HCT116 (cell line): ENCODE results near the gene KLHL15. TPM values are rescaled to one million over a fixed set of nuclear protein-coding genes. Genes with fewer than 3 reads are reported as not detected.

ENCODE experiments used
- ATAC-seq: fragments of 200-7000 bp; cut with Tn5 transposase; 2 replicates; pipeline ENCODE4 v1.9.1; 2020; ENCODE audit warnings: mild to moderate bottlenecking, moderate library complexity
- BruUV-seq: library from RNA; stranded (reverse); fragments of 400-500 nt; replicated peaks from 2 replicates; lab custom pipeline; 2021; lab: Mats Ljungman, UMichigan
- CTCF ChIA-PET: fragments of 300-600 bp; sonication (Branson Sonifier 250); formaldehyde crosslinking; loops from one replicate; lab custom pipeline; 2021; ENCODE audit warnings: antibody characterized with exemption; lab: Charles Lee
- POLR2A ChIA-PET: fragments of 300-600, 350-600 bp; sonication (Branson Sonifier 250); formaldehyde crosslinking; loops from one replicate; lab custom pipeline; 2021; ENCODE audit warnings: antibody characterized with exemption; lab: Charles Lee
- RAD21 ChIA-PET, 2 experiments: fragments of 300-600 bp; sonication (Branson Sonifier 250); formaldehyde crosslinking; loops; one replicate each; lab custom pipeline; 2023; ENCODE audit warnings: low total read pairs in 2 of 2; ENCODE audit not compliant: uncharacterized antibody in 2 of 2, unreplicated experiment in 2 of 2, low non-redundant PET in 1 of 2; lab: Charles Lee
- DNase-seq: peaks from one replicate; pipeline ENCODE4 v3.0.0-alpha.2; 2010; ENCODE audit warnings: low read depth, low spot score
- H2AFZ ChIP-seq: fragments of 200-600 bp; shearing (Covaris generic), sonication (generic); 2 replicates; pipeline ENCODE4 v1.6.1; 2017; ENCODE audit warnings: low read depth, mixed run types, mixed read lengths, antibody characterized with exemption, low read length; ENCODE audit not compliant: poor library complexity, severe bottlenecking
- H3K27ac ChIP-seq: 2 replicates; pipeline ENCODE4 v1.5.1; 2012; ENCODE audit warnings: low read depth, low read length
- H3K27me3 ChIP-seq: fragments of 200-600 bp; sonication (generic); 2 replicates; pipeline ENCODE4 v1.6.1; 2016; ENCODE audit warnings: mixed run types, low read length, mixed read lengths; ENCODE audit not compliant: insufficient read depth
- H3K36me3 ChIP-seq, 2 experiments: fragments of 200-500 bp in 1 of 2; fragments of 200-600 bp in 1 of 2; sonication (Bioruptor generic) in 1 of 2; sonication (generic) in 1 of 2; 2 replicates each; pipeline versions ENCODE4 v1.5.1 to v1.6.1; 2014 to 2016; ENCODE audit warnings: low read length in 2 of 2, inconsistent platforms in 1 of 2, mixed read lengths in 1 of 2, mixed run types in 1 of 2; ENCODE audit not compliant: insufficient read depth in 2 of 2, control insufficient read depth in 1 of 2
- H3K4me1 ChIP-seq, 2 experiments: fragments of 200-600 bp in 1 of 2; sonication (generic) in 1 of 2; 2 replicates each; pipeline versions ENCODE4 v1.5.1 to v1.6.1; 2012 to 2017; ENCODE audit warnings: low read length in 2 of 2, inconsistent platforms in 1 of 2, mild to moderate bottlenecking in 1 of 2, mixed read lengths in 1 of 2, mixed run types in 1 of 2, moderate library complexity in 1 of 2; ENCODE audit not compliant: insufficient read depth in 2 of 2, control insufficient read depth in 1 of 2
- H3K4me2 ChIP-seq: fragments of 200-600 bp; sonication (generic); 2 replicates; pipeline ENCODE4 v1.6.1; 2017; ENCODE audit warnings: mixed run types, low read length, mixed read lengths
- H3K4me3 ChIP-seq, 2 experiments: fragments of 200-600 bp in 1 of 2; sonication (generic) in 1 of 2; replicated peaks in 1 of 2; 2 replicates each; pipeline ENCODE4 v1.5.1; 2011 to 2016; ENCODE audit warnings: low read length in 2 of 2, control low read depth in 1 of 2, low read depth in 1 of 2, mild to moderate bottlenecking in 1 of 2, mixed read lengths in 1 of 2, mixed run types in 1 of 2
- H3K79me2 ChIP-seq: fragments of 200-600 bp; sonication (generic); 2 replicates; pipeline ENCODE4 v1.6.1; 2017; ENCODE audit warnings: mild to moderate bottlenecking, mixed run types, low read length, moderate library complexity, mixed read lengths; ENCODE audit not compliant: insufficient read depth
- H3K9ac ChIP-seq: fragments of 200-600 bp; sonication (generic); 2 replicates; pipeline ENCODE4 v1.6.1; 2016; ENCODE audit warnings: low read length, mixed read lengths
- H3K9me2 ChIP-seq: fragments of 200-600 bp; sonication (generic), shearing (Covaris generic); 2 replicates; pipeline ENCODE4 v1.6.1; 2017; ENCODE audit warnings: mixed run types, mild to moderate bottlenecking, moderate library complexity; ENCODE audit not compliant: insufficient read depth
- H3K9me3 ChIP-seq, 2 experiments: fragments of 200-500 bp in 1 of 2; fragments of 200-600 bp in 1 of 2; sonication (Bioruptor generic) in 1 of 2; sonication (generic) in 1 of 2; 2 replicates each; pipeline ENCODE4 v1.6.1; 2014 to 2017; ENCODE audit warnings: low read length in 2 of 2, mixed read lengths in 2 of 2, inconsistent platforms in 1 of 2, low read depth in 1 of 2, mild to moderate bottlenecking in 1 of 2, mixed run types in 1 of 2, moderate library complexity in 1 of 2; ENCODE audit not compliant: control insufficient read depth in 1 of 2, insufficient read depth in 1 of 2
- H4K20me1 ChIP-seq: fragments of 200-600 bp; sonication (generic), shearing (Covaris generic); 2 replicates; pipeline ENCODE4 v1.6.1; 2017; ENCODE audit warnings: mixed run types, mild to moderate bottlenecking, moderate library complexity; ENCODE audit not compliant: insufficient read depth
- EGR1 ChIP-seq: IDR thresholded peaks from 2 replicates; pipeline ENCODE4 v1.6.1; 2012; ENCODE audit warnings: low read depth
- EZH2 ChIP-seq: fragments of 200-600 bp; sonication (generic); IDR thresholded peaks from 2 replicates; pipeline ENCODE4 v1.6.1; 2017; ENCODE audit warnings: antibody characterized with exemption, mixed run types
- EZH2phosphoT487 ChIP-seq: fragments of 200-600 bp; IDR thresholded peaks from 2 replicates; pipeline ENCODE4 v1.6.1; 2018; ENCODE audit warnings: antibody characterized with exemption, borderline replicate concordance
- FOSL1 ChIP-seq: IDR thresholded peaks from 2 replicates; pipeline ENCODE4 v1.6.1; 2012; ENCODE audit warnings: low read depth
- JUND ChIP-seq: IDR thresholded peaks from 2 replicates; pipeline ENCODE4 v1.6.1; 2012
- MAX ChIP-seq: IDR thresholded peaks from 2 replicates; pipeline ENCODE4 v1.6.1; 2012
- POLR2A ChIP-seq: IDR thresholded peaks from 2 replicates; pipeline ENCODE4 v1.7.0; 2011; ENCODE audit warnings: borderline replicate concordance; ENCODE audit not compliant: insufficient read depth, insufficient read length; ENCODE audit errors: extremely low read depth
- POLR2AphosphoS5 ChIP-seq: IDR thresholded peaks from 2 replicates; pipeline ENCODE4 v1.6.1; 2011; ENCODE audit warnings: mild to moderate bottlenecking, low read depth, low read length, moderate library complexity
- RAD21 ChIP-seq: IDR thresholded peaks from 2 replicates; pipeline ENCODE4 v1.6.1; 2012; ENCODE audit warnings: low read depth, mild to moderate bottlenecking
- REST ChIP-seq: IDR thresholded peaks from 2 replicates; pipeline ENCODE4 v1.6.1; 2012; ENCODE audit warnings: low read depth
- SP1 ChIP-seq: IDR thresholded peaks from 2 replicates; pipeline ENCODE4 v1.6.1; 2012; ENCODE audit warnings: low read depth
- SRF ChIP-seq: IDR thresholded peaks from 2 replicates; pipeline ENCODE4 v1.6.1; 2012; ENCODE audit warnings: low read depth
- ZFX ChIP-seq: fragments of 450-650 bp; IDR thresholded peaks from 2 replicates; pipeline ENCODE4 v1.6.1; 2017
- intact Hi-C: fragments of 100-400 bp; cut with micrococcal nuclease; formaldehyde crosslinking; loops from 2 replicates; pipeline ENCODE4 v1.10.0; 2022
- total RNA-seq: library from RNA; stranded (reverse); gene quantifications from one replicate; pipeline ENCODE4 v1.2.1, GENCODE V29; 2021; ENCODE audit not compliant: unreplicated experiment

The KLHL15 gene
- total RNA-seq, 1 experiment from 2014 or later: 10.1 TPM

- H3K9me3 ChIP-seq: no peaks in the 10 kb centered on the region
- intact Hi-C loops: no loop called here
- no peak for TF ChIP-seq SP1
- no peak for TF ChIP-seq POLR2AphosphoS5
- no peak for TF ChIP-seq POLR2A
- no peak for TF ChIP-seq SRF
- TF ChIP-seq JUND: no peak
- TF ChIP-seq MAX: no peak
- no peak overlapping the region for H3K9ac ChIP-seq
- RAD21 ChIA-PET: no interaction called here
- no peak overlapping the region for H3K4me2 ChIP-seq
- no peak overlapping the region for H2AFZ ChIP-seq
- BruUV-seq: no TSS peak
- no peaks in the 10 kb centered on the region for H3K27me3 ChIP-seq
- DNase-seq: no peak
- CTCF ChIA-PET: no interaction called here
- H3K9me2 ChIP-seq: no peaks in the 10 kb centered on the region
- POLR2A ChIA-PET: no interaction called here
- ATAC-seq: no peak
- no peaks in the 10 kb centered on the region; a peak in 1 of 4 replicates for H3K36me3 ChIP-seq
- no peak overlapping the region for H3K27ac ChIP-seq
- H3K79me2 ChIP-seq: peaks cover 76% of the 10 kb centered on the region
- no peaks in the 10 kb centered on the region for H4K20me1 ChIP-seq
- peaks cover 0 to 5% of the 10 kb centered on the region in 2 experiments; a peak in 1 of 4 replicates for H3K4me1 ChIP-seq
- H3K4me3 ChIP-seq: no peak overlapping the region
These were observed 6.6 kb downstream of the KLHL15 start for GRCh38 chrX:24020306-24020876.

- no peak for ATAC-seq
These were observed 7.5 kb downstream of the KLHL15 start for GRCh38 chrX:24019448-24019847.

More at GRCh38 chrX:24019448-24019847, 7.5 kb downstream of the KLHL15 start:
- Histone ChIP-seq H3K79me2 (peaks cover 81% of the 10 kb centered on the region), H3K9ac (no peak overlapping the region), H3K27ac (no peak overlapping the region), H3K4me2 (no peak overlapping the region), H3K4me3 (no peak overlapping the region), H3K36me3 (no peaks in the 10 kb centered on the region; a peak in 1 of 4 replicates), H2AFZ (no peak overlapping the region), H3K27me3 (no peaks in the 10 kb centered on the region), H4K20me1 (no peaks in the 10 kb centered on the region), H3K9me3 (no peaks in the 10 kb centered on the region), H3K9me2 (no peaks in the 10 kb centered on the region), H3K4me1 (peaks cover 0 to 5% of the 10 kb centered on the region in 2 experiments; a peak in 1 of 4 replicates)
- ChIA-PET POLR2A (no interaction called here), RAD21 (no interaction called here), CTCF (no interaction called here)
- TF ChIP-seq ZFX (no peak), FOSL1 (no peak), EZH2phosphoT487 (no peak), JUND (no peak), EZH2 (no peak), RAD21 (no peak), MAX (no peak), SRF (no peak), EGR1 (no peak), REST (no peak)
- BruUV-seq: no TSS peak
- no peak for DNase-seq
- intact Hi-C loops: no loop called here
